IMR-90 (cell line): ENCODE results near the gene EPHX1. TPM values are rescaled to one million over a fixed set of nuclear protein-coding genes. Genes with fewer than 3 reads are reported as not detected.

Experiments
- ATAC-seq: fragments of 200-7000 bp; cut with Tn5 transposase; 2 replicates; pipeline ENCODE4 v1.9.1; 2020; ENCODE audit warnings: low read depth, mild to moderate bottlenecking, moderate library complexity
- BruUV-seq: library from RNA; stranded (reverse); fragments of 400-500 nt; replicated peaks from 2 replicates; lab custom pipeline; 2021; lab: Mats Ljungman, UMichigan
- CTCF ChIA-PET: fragments of 300-600 bp; formaldehyde crosslinking; extraction: SDS; loops from one replicate; lab custom pipeline; 2021; ENCODE audit warnings: antibody characterized with exemption; lab: Yijun Ruan, JAX
- POLR2A ChIA-PET: fragments of 300-600 bp; sonication (Branson Sonifier 250); formaldehyde crosslinking; loops from one replicate; lab custom pipeline; 2022; ENCODE audit warnings: antibody characterized with exemption; ENCODE audit not compliant: unreplicated experiment; lab: Charles Lee
- DNase-seq: peaks from one replicate; pipeline ENCODE4 v3.0.0; 2013
- H2AFZ ChIP-seq: replicated peaks from 2 replicates; pipeline ENCODE3; 2013; ENCODE audit warnings: low read length, mild to moderate bottlenecking; ENCODE audit not compliant: poor library complexity
- H2AK5ac ChIP-seq: 2 replicates; pipeline ENCODE4 v1.6.1; 2013; ENCODE audit warnings: low read depth, low read length, inconsistent platforms
- H2AK9ac ChIP-seq: replicated peaks from 2 replicates; pipeline ENCODE3; 2013; ENCODE audit warnings: mild to moderate bottlenecking, low read depth, low read length, moderate library complexity; ENCODE audit not compliant: poor library complexity
- H2BK120ac ChIP-seq: 2 replicates; pipeline ENCODE4 v1.6.1; 2013; ENCODE audit warnings: low read depth, low read length, inconsistent platforms
- H2BK15ac ChIP-seq: 3 replicates; pipeline ENCODE4 v1.6.1; 2013; ENCODE audit warnings: low read depth, low read length, inconsistent platforms
- H2BK20ac ChIP-seq: 2 replicates; pipeline ENCODE4 v1.6.1; 2013; ENCODE audit warnings: low read depth, mild to moderate bottlenecking, inconsistent platforms, low read length, moderate library complexity
- H2BK5ac ChIP-seq: 2 replicates; pipeline ENCODE4 v1.6.1; 2013; ENCODE audit warnings: mild to moderate bottlenecking, low read depth, low read length, inconsistent platforms; ENCODE audit not compliant: poor library complexity, severe bottlenecking
- H3K14ac ChIP-seq: replicated peaks from 2 replicates; pipeline ENCODE4 v1.6.1; 2013; ENCODE audit warnings: low read depth, low read length, inconsistent platforms
- H3K18ac ChIP-seq: 2 replicates; pipeline ENCODE4 v1.6.1; 2013; ENCODE audit warnings: low read depth, low read length, control low read depth
- H3K23ac ChIP-seq: 2 replicates; pipeline ENCODE4 v1.6.1; 2013; ENCODE audit warnings: low read depth, low read length, inconsistent platforms
- H3K27ac ChIP-seq: 2 replicates; pipeline ENCODE4 v1.5.1; 2013; ENCODE audit warnings: mild to moderate bottlenecking, control low read depth, low read length; ENCODE audit not compliant: insufficient read depth
- H3K27me3 ChIP-seq: 2 replicates; pipeline ENCODE4 v1.6.1; 2013; ENCODE audit warnings: low read length; ENCODE audit not compliant: control insufficient read depth, insufficient read depth
- H3K36me3 ChIP-seq: 2 replicates; pipeline ENCODE4 v1.6.1; 2013; ENCODE audit warnings: low read length, mixed read lengths; ENCODE audit not compliant: control insufficient read depth, insufficient read depth
- H3K4ac ChIP-seq: 2 replicates; pipeline ENCODE4 v1.6.1; 2013; ENCODE audit warnings: low read depth, low read length, inconsistent platforms
- H3K4me1 ChIP-seq: 2 replicates; pipeline ENCODE4 v1.6.1; 2013; ENCODE audit warnings: low read length, mixed read lengths; ENCODE audit not compliant: control insufficient read depth, insufficient read depth
- H3K4me2 ChIP-seq: 2 replicates; pipeline ENCODE4 v1.6.1; 2013; ENCODE audit warnings: low read depth, mild to moderate bottlenecking, control low read depth, low read length, moderate library complexity
- H3K4me3 ChIP-seq: 2 replicates; pipeline ENCODE4 v1.5.1; 2013; ENCODE audit warnings: low read depth, mild to moderate bottlenecking, control low read depth, low read length, moderate library complexity; ENCODE audit not compliant: insufficient read depth
- H3K56ac ChIP-seq: 2 replicates; pipeline ENCODE4 v1.6.1; 2013; ENCODE audit warnings: low read length, inconsistent platforms; ENCODE audit not compliant: insufficient read depth; ENCODE audit errors: extremely low read depth
- H3K79me1 ChIP-seq, 2 experiments: 2 replicates each; pipeline ENCODE4 v1.6.1; 2013; ENCODE audit warnings: low read length in 2 of 2, inconsistent platforms in 1 of 2, low read depth in 1 of 2
- H3K9ac ChIP-seq: 2 replicates; pipeline ENCODE4 v1.6.1; 2013; ENCODE audit warnings: low read depth, low read length, control low read depth
- H3K9me1 ChIP-seq: 2 replicates; pipeline ENCODE4 v1.6.1; 2013; ENCODE audit warnings: low read length, inconsistent platforms; ENCODE audit not compliant: insufficient read depth
- H3K9me3 ChIP-seq: 2 replicates; pipeline ENCODE4 v1.6.1; 2013; ENCODE audit warnings: low read length; ENCODE audit not compliant: control insufficient read depth, insufficient read depth
- H4K20me1 ChIP-seq: 2 replicates; pipeline ENCODE4 v1.6.1; 2013; ENCODE audit warnings: low read length, inconsistent platforms; ENCODE audit not compliant: insufficient read depth
- H4K5ac ChIP-seq: 2 replicates; pipeline ENCODE4 v1.6.1; 2013; ENCODE audit warnings: mild to moderate bottlenecking, low read depth, low read length, control low read depth
- H4K8ac ChIP-seq, 2 experiments: 2 replicates each; pipeline ENCODE4 v1.6.1; 2013; ENCODE audit warnings: low read depth in 2 of 2, low read length in 2 of 2, control low read depth in 1 of 2, inconsistent platforms in 1 of 2
- H4K91ac ChIP-seq: 2 replicates; pipeline ENCODE4 v1.6.1; 2013; ENCODE audit warnings: low read depth, low read length, inconsistent platforms; ENCODE audit not compliant: insufficient read depth
- WGBS, 2 experiments: methylation state at CpG; one replicate each; pipeline versions ENCODE4 v1.1.5 to v1.1.7; 2013; ENCODE audit warnings: missing lambda C conversion rate in 2 of 2; ENCODE audit not compliant: insufficient read length in 1 of 2; ENCODE audit errors: extremely low coverage in 2 of 2; 5-methylcytosine and 5-hydroxymethylcytosine counted together
- dilution Hi-C: fragments of 300-500 bp; cut with HindIII; formaldehyde crosslinking; loops from one replicate; pipeline ENCODE4 v1.14.3; 2018; ENCODE audit warnings: low sequenced_read_pairs; ENCODE audit not compliant: unreplicated experiment
- in situ Hi-C: fragments of 300-500 bp; cut with MboI; formaldehyde crosslinking; loops from 3 replicates; pipeline ENCODE4 v1.14.3; 2019; ENCODE audit warnings: low sequenced_read_pairs, inconsistent platforms, mixed read lengths
- intact Hi-C: fragments of 100-400 bp; cut with micrococcal nuclease; formaldehyde crosslinking; loops from 2 replicates; pipeline ENCODE4 v1.10.0; 2022
- polyA plus RNA-seq, 3 experiments: library from polyadenylated mRNA; depleted of rRNA; stranded (reverse); fragments of >200 nt; gene quantifications; 2 replicates each; pipeline ENCODE4 v1.2.3, GENCODE V29; 2012; ENCODE audit warnings: low replicate concordance in 1 of 3
- total RNA-seq: library from RNA; depleted of rRNA; stranded (reverse); fragments of >200 nt; gene quantifications from 2 replicates; pipeline ENCODE4 v1.2.3, GENCODE V29; 2012
- TF ChIP-seq, protein P1 (sequence below): fragments of 150-350 bp; IDR thresholded peaks from 2 replicates; pipeline ENCODE4 v1.6.1; 2016; ENCODE audit warnings: low read depth, mild to moderate bottlenecking, low read length, moderate library complexity, borderline replicate concordance

EPHX1 gene
- total and polyA plus RNA-seq, 2 of the 4 experiments (the other 2 are of a cell fraction) = 20.3 to 46.3 TPM

DNA sequence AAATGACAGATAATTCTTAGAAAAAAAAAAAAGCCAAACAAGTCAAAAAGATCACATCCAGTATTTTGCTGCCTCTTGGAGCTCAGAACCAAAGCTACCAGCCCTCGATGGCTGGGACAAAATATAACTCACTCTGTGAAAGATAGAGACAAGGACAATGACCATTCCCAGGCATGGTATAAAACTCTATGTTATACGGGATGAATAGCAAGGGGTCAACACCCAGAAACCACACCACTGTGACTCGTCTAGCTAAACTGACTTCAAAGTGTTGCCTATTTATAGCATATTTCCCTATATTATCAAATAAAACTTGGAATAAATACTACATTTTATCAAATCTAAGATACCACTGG, 62.1 kb downstream of the EPHX1 start:
- H3K18ac ChIP-seq = no peak overlapping the region
- WGBS, 2 experiments = no CpG with 5 or more reads among the region's 3 CpGs
- no peak overlapping the region for H3K4me3 ChIP-seq
- intact Hi-C loops (no loop called here), dilution Hi-C loops (no loop called here), in situ Hi-C loops (no loop called here)
- no peak overlapping the region for H2BK5ac ChIP-seq
- H4K91ac ChIP-seq = no peak overlapping the region
- peaks cover 12% of the 10 kb centered on the region for H3K9me1 ChIP-seq
- H2AK9ac ChIP-seq = no peak overlapping the region
- H3K4me2 ChIP-seq = no peak overlapping the region
- peaks cover 0 to 28% of the 10 kb centered on the region in 2 experiments; a peak in 3 of 4 replicates for H3K79me1 ChIP-seq
- BruUV-seq = no TSS peak
- CTCF ChIA-PET = no interaction called here
- H2AFZ ChIP-seq = no peak overlapping the region
- H4K5ac ChIP-seq = no peak overlapping the region
- no peak overlapping the region for H4K8ac ChIP-seq
- H3K27ac ChIP-seq = no peak overlapping the region
- ATAC-seq (no peak), DNase-seq (peak; percentile 27)
- H3K14ac ChIP-seq = no peak overlapping the region
- H3K36me3 ChIP-seq = peaks cover 47% of the 10 kb centered on the region
- H3K4ac ChIP-seq = no peak overlapping the region
- no peaks in the 10 kb centered on the region for H3K27me3 ChIP-seq
- H3K9ac ChIP-seq = no peak overlapping the region
- peaks cover 5% of the 10 kb centered on the region for H4K20me1 ChIP-seq
- H2BK15ac ChIP-seq = no peak overlapping the region
- POLR2A ChIA-PET = no interaction called here
- no peak overlapping the region for H2BK20ac ChIP-seq
- H3K4me1 ChIP-seq = no peaks in the 10 kb centered on the region
- H3K9me3 ChIP-seq = no peaks in the 10 kb centered on the region
- TF ChIP-seq, protein P1, sequence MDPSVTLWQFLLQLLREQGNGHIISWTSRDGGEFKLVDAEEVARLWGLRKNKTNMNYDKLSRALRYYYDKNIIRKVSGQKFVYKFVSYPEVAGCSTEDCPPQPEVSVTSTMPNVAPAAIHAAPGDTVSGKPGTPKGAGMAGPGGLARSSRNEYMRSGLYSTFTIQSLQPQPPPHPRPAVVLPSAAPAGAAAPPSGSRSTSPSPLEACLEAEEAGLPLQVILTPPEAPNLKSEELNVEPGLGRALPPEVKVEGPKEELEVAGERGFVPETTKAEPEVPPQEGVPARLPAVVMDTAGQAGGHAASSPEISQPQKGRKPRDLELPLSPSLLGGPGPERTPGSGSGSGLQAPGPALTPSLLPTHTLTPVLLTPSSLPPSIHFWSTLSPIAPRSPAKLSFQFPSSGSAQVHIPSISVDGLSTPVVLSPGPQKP = no peak
- no peak overlapping the region for H2BK120ac ChIP-seq
- H3K23ac ChIP-seq = no peak overlapping the region
- no peak overlapping the region for H3K56ac ChIP-seq
- no peak overlapping the region for H2AK5ac ChIP-seq
